Loucy (cell line): ENCODE data around the gene SHFL.

ENCODE experiments used
- CTCF ChIP-seq: fragments of 200-600 bp; sonication (generic); conservative IDR thresholded peaks from 2 replicates; pipeline ENCODE4 v1.5.1; 2014; ENCODE audit warnings: mild to moderate bottlenecking, antibody characterized with exemption, low read length
- EZH2phosphoT487 ChIP-seq: fragments of 200-600 bp; IDR thresholded peaks from 2 replicates; pipeline ENCODE4 v1.6.1; 2018; ENCODE audit warnings: antibody characterized with exemption, mild to moderate bottlenecking, moderate library complexity, borderline replicate concordance

- TF ChIP-seq CTCF: no peak
- TF ChIP-seq EZH2phosphoT487: no peak
These were observed 9.5 kb downstream of the SHFL start for GRCh38 chr19:10095622-10095947.
